HEK293 (cell line): ENCODE data around the gene SLC5A1.

Experiments used
- FEZF1 ChIP-seq: fragments of 450-650 bp; formaldehyde crosslinking; IDR thresholded peaks from 2 replicates; pipeline ENCODE4 v1.5.1; 2016; ENCODE audit warnings: missing biosample characterization, missing genetic modification characterization
- KLF10 ChIP-seq: fragments of 450-650 bp; IDR thresholded peaks from 2 replicates; pipeline ENCODE4 v1.5.1; 2018; ENCODE audit warnings: missing biosample characterization, mild to moderate bottlenecking, missing genetic modification characterization
- KLF7 ChIP-seq: fragments of 450-650 bp; formaldehyde crosslinking; IDR thresholded peaks from 2 replicates; pipeline ENCODE4 v1.5.1; 2016; ENCODE audit warnings: missing biosample characterization, missing genetic modification characterization, borderline replicate concordance
- REPIN1 ChIP-seq: fragments of 450-650 bp; formaldehyde crosslinking; IDR thresholded peaks from 2 replicates; pipeline ENCODE4 v1.5.1; 2017; ENCODE audit warnings: missing biosample characterization, missing genetic modification characterization, low read depth
- WT1 ChIP-seq: fragments of 450-650 bp; formaldehyde crosslinking; IDR thresholded peaks from 2 replicates; pipeline ENCODE4 v1.5.1; 2016; ENCODE audit warnings: missing biosample characterization, missing genetic modification characterization
- ZBTB17 ChIP-seq: fragments of 450-650 bp; formaldehyde crosslinking; IDR thresholded peaks from 2 replicates; pipeline ENCODE4 v1.5.1; 2016; ENCODE audit warnings: missing biosample characterization, missing genetic modification characterization
- ZBTB20 ChIP-seq: fragments of 450-650 bp; formaldehyde crosslinking; IDR thresholded peaks from 2 replicates; pipeline ENCODE4 v1.5.1; 2016; ENCODE audit warnings: missing biosample characterization, missing genetic modification characterization
- ZBTB44 ChIP-seq: fragments of 450-650 bp; IDR thresholded peaks from 2 replicates; pipeline ENCODE4 v1.5.1; 2018; ENCODE audit warnings: missing biosample characterization, mild to moderate bottlenecking, missing genetic modification characterization
- ZFP69B ChIP-seq: fragments of 450-650 bp; formaldehyde crosslinking; IDR thresholded peaks from 2 replicates; pipeline ENCODE4 v1.5.1; 2016; ENCODE audit warnings: missing biosample characterization, missing genetic modification characterization
- ZIC2 ChIP-seq: fragments of 450-650 bp; formaldehyde crosslinking; IDR thresholded peaks from 2 replicates; pipeline ENCODE4 v1.5.1; 2016; ENCODE audit warnings: missing biosample characterization, missing genetic modification characterization
- ZNF26 ChIP-seq: fragments of 450-650 bp; formaldehyde crosslinking; IDR thresholded peaks from 2 replicates; pipeline ENCODE4 v1.5.1; 2016; ENCODE audit warnings: missing biosample characterization, missing genetic modification characterization
- ZNF274 ChIP-seq, 2 experiments: fragments of 200-500 bp in 1 of 2; fragments of 450-650 bp in 1 of 2; sonication (Bioruptor generic) in 1 of 2; formaldehyde crosslinking in 1 of 2; IDR thresholded peaks; 2 replicates each; pipeline versions ENCODE4 v1.5.1 to v1.6.1; 2014 to 2016; ENCODE audit warnings: borderline replicate concordance in 1 of 2, inconsistent platforms in 1 of 2, low read length in 1 of 2, missing biosample characterization in 1 of 2, missing genetic modification characterization in 1 of 2
- ZNF341 ChIP-seq: fragments of 450-650 bp; formaldehyde crosslinking; IDR thresholded peaks from 2 replicates; pipeline ENCODE4; 2016; ENCODE audit warnings: low read depth, missing biosample characterization, missing genetic modification characterization
- ZNF366 ChIP-seq: fragments of 450-650 bp; formaldehyde crosslinking; conservative IDR thresholded peaks from 2 replicates; pipeline ENCODE4 v1.5.1; 2016; ENCODE audit warnings: missing biosample characterization, missing genetic modification characterization
- ZNF423 ChIP-seq: fragments of 450-650 bp; formaldehyde crosslinking; IDR thresholded peaks from 2 replicates; pipeline ENCODE4 v1.5.1; 2016; ENCODE audit warnings: missing biosample characterization, missing genetic modification characterization
- ZNF555 ChIP-seq: fragments of 450-650 bp; formaldehyde crosslinking; conservative IDR thresholded peaks from 2 replicates; pipeline ENCODE4 v1.5.1; 2017; ENCODE audit warnings: missing biosample characterization, mild to moderate bottlenecking, missing genetic modification characterization, inconsistent platforms
- ZNF610 ChIP-seq: fragments of 450-650 bp; formaldehyde crosslinking; IDR thresholded peaks from 2 replicates; pipeline ENCODE4 v1.5.1; 2016; ENCODE audit warnings: missing biosample characterization, missing genetic modification characterization, borderline replicate concordance
- ZNF621 ChIP-seq: fragments of 450-650 bp; formaldehyde crosslinking; IDR thresholded peaks from 2 replicates; pipeline ENCODE4 v1.5.1; 2017; ENCODE audit warnings: missing biosample characterization, missing genetic modification characterization
- ZNF670 ChIP-seq: fragments of 450-650 bp; formaldehyde crosslinking; IDR thresholded peaks from 2 replicates; pipeline ENCODE4 v1.5.1; 2016; ENCODE audit warnings: missing biosample characterization, missing genetic modification characterization, low read depth
- ZNF704 ChIP-seq: fragments of 450-650 bp; formaldehyde crosslinking; IDR thresholded peaks from 2 replicates; pipeline ENCODE4 v1.5.1; 2016; ENCODE audit warnings: missing biosample characterization, missing genetic modification characterization
- ZNF768 ChIP-seq: fragments of 450-650 bp; formaldehyde crosslinking; IDR thresholded peaks from 2 replicates; pipeline ENCODE4 v1.5.1; 2018; ENCODE audit warnings: missing biosample characterization, mild to moderate bottlenecking, missing genetic modification characterization
- ZNF776 ChIP-seq: fragments of 450-650 bp; formaldehyde crosslinking; IDR thresholded peaks from 2 replicates; pipeline ENCODE4 v1.5.0; 2017; ENCODE audit warnings: missing biosample characterization, missing genetic modification characterization, borderline replicate concordance
- ZNF830 ChIP-seq: fragments of 450-650 bp; IDR thresholded peaks from 2 replicates; pipeline ENCODE4 v1.5.0; 2018; ENCODE audit warnings: missing biosample characterization, missing genetic modification characterization, low read depth, mild to moderate bottlenecking, moderate library complexity
- ZNF843 ChIP-seq: fragments of 450-650 bp; formaldehyde crosslinking; IDR thresholded peaks from 2 replicates; pipeline ENCODE4 v1.5.1; 2016; ENCODE audit warnings: missing biosample characterization, missing genetic modification characterization
- ZSCAN30 ChIP-seq: fragments of 450-650 bp; IDR thresholded peaks from 2 replicates; pipeline ENCODE4 v1.5.1; 2018; ENCODE audit warnings: missing biosample characterization, mild to moderate bottlenecking, missing genetic modification characterization, moderate library complexity
- TF ChIP-seq, protein P1 (sequence below): fragments of 450-650 bp; formaldehyde crosslinking; IDR thresholded peaks from 2 replicates; pipeline ENCODE4 v1.5.1; 2016; ENCODE audit warnings: missing biosample characterization, missing genetic modification characterization
- TF ChIP-seq, protein P2 (sequence below): fragments of 450-650 bp; formaldehyde crosslinking; IDR thresholded peaks from 2 replicates; pipeline ENCODE4 v1.5.0; 2017; ENCODE audit warnings: missing biosample characterization, missing genetic modification characterization, borderline replicate concordance
- TF ChIP-seq, protein P3 (sequence below): fragments of 450-650 bp; formaldehyde crosslinking; optimal IDR thresholded peaks from 2 replicates; pipeline ENCODE3; 2016; ENCODE audit warnings: missing biosample characterization, mild to moderate bottlenecking, missing genetic modification characterization

SLC5A1 gene

DNA sequence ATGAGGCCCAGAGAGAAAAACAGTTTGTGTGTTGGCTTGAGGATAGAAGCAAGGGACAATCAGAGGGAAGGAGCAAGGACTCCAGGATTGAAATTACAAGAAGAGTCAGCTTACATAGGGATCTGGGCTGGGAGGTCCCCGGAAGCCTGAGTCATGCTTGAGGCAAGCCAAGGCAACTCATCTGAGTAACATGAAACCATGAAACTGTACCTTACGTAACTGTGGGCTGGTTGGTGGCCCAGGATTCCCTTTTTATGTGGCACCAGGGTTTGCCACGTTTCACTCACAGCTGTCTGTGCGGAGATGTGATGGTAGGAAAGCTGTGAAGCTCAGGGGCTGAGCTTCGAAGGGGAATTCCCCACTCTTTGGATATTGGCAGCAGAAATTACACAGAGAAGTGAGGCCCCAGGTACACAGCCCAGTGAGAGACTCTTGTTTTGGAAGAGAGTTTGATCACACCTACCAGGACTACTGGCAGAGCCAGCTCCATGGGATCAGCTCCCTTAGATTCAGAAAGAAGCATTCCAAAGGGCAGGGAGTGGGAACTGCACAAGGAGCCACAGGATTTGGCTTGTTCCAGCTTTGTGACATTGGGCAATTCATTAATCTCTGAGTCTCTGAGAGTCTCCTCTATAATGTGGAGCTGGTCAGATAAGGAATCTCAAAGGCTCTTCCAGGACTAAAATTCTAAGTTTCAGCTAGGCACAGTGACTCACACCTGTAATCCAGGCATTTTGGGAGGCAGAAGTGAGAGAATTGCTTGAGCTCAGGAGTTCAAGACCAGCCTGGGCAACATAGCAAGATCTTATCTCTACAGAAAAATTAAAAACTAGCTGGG lies 7.8 kb downstream of the SLC5A1 start (continued):
- no peak for TF ChIP-seq ZNF704 (tag by site-specific recombination)
- TF ChIP-seq, protein P1, sequence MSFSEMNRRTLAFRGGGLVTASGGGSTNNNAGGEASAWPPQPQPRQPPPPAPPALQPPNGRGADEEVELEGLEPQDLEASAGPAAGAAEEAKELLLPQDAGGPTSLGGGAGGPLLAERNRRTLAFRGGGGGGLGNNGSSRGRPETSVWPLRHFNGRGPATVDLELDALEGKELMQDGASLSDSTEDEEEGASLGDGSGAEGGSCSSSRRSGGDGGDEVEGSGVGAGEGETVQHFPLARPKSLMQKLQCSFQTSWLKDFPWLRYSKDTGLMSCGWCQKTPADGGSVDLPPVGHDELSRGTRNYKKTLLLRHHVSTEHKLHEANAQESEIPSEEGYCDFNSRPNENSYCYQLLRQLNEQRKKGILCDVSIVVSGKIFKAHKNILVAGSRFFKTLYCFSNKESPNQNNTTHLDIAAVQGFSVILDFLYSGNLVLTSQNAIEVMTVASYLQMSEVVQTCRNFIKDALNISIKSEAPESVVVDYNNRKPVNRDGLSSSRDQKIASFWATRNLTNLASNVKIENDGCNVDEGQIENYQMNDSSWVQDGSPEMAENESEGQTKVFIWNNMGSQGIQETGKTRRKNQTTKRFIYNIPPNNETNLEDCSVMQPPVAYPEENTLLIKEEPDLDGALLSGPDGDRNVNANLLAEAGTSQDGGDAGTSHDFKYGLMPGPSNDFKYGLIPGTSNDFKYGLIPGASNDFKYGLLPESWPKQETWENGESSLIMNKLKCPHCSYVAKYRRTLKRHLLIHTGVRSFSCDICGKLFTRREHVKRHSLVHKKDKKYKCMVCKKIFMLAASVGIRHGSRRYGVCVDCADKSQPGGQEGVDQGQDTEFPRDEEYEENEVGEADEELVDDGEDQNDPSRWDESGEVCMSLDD (tag by site-specific recombination) = no peak
- no peak for TF ChIP-seq ZNF555 (tag by site-specific recombination)
- TF ChIP-seq ZNF341 (tag by site-specific recombination) = no peak
- TF ChIP-seq, protein P2, sequence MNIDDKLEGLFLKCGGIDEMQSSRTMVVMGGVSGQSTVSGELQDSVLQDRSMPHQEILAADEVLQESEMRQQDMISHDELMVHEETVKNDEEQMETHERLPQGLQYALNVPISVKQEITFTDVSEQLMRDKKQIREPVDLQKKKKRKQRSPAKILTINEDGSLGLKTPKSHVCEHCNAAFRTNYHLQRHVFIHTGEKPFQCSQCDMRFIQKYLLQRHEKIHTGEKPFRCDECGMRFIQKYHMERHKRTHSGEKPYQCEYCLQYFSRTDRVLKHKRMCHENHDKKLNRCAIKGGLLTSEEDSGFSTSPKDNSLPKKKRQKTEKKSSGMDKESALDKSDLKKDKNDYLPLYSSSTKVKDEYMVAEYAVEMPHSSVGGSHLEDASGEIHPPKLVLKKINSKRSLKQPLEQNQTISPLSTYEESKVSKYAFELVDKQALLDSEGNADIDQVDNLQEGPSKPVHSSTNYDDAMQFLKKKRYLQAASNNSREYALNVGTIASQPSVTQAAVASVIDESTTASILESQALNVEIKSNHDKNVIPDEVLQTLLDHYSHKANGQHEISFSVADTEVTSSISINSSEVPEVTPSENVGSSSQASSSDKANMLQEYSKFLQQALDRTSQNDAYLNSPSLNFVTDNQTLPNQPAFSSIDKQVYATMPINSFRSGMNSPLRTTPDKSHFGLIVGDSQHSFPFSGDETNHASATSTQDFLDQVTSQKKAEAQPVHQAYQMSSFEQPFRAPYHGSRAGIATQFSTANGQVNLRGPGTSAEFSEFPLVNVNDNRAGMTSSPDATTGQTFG (tag by site-specific recombination) = no peak
- 0 out of 2 replicates have a peak, but pooled peaks have one; percentile 17 for TF ChIP-seq ZIC2 (tag by site-specific recombination)
- TF ChIP-seq ZBTB20 (tag by site-specific recombination) = no peak
- no peak for TF ChIP-seq KLF7 (tag by site-specific recombination)
- peak; percentile 69 for TF ChIP-seq ZBTB17 (tag by site-specific recombination)
- TF ChIP-seq ZNF274 (IDR thresholded peaks at IDR 0.05; ENCODE audit: low read length) = no peak
- TF ChIP-seq ZNF274 (tag by site-specific recombination; IDR thresholded peaks at IDR 0.05; ENCODE audit: borderline replicate concordance) = no peak
- no peak for TF ChIP-seq KLF10
- TF ChIP-seq ZNF776 (tag by site-specific recombination) = no peak
- no peak for TF ChIP-seq ZNF768
- no peak for TF ChIP-seq ZNF26 (tag by site-specific recombination)
- TF ChIP-seq ZNF621 = no peak
- TF ChIP-seq ZBTB44 (tag by site-specific recombination) = no peak
- TF ChIP-seq ZNF610 (tag by site-specific recombination) = no peak
- no peak for TF ChIP-seq FEZF1 (tag by site-specific recombination)
- TF ChIP-seq ZNF423 (tag by site-specific recombination) = no peak
- TF ChIP-seq ZNF670 (tag by site-specific recombination) = no peak
- no peak for TF ChIP-seq ZSCAN30 (tag by site-specific recombination)
- peak; percentile 59 for TF ChIP-seq ZNF366 (tag by site-specific recombination)
- no peak for TF ChIP-seq REPIN1 (tag by site-specific recombination)
- TF ChIP-seq WT1 (tag by site-specific recombination) = no peak
- no peak for TF ChIP-seq ZNF830 (tag by site-specific recombination)
- TF ChIP-seq ZFP69B (tag by site-specific recombination) = no peak
- TF ChIP-seq ZNF843 (tag by site-specific recombination) = no peak
- TF ChIP-seq, protein P3, sequence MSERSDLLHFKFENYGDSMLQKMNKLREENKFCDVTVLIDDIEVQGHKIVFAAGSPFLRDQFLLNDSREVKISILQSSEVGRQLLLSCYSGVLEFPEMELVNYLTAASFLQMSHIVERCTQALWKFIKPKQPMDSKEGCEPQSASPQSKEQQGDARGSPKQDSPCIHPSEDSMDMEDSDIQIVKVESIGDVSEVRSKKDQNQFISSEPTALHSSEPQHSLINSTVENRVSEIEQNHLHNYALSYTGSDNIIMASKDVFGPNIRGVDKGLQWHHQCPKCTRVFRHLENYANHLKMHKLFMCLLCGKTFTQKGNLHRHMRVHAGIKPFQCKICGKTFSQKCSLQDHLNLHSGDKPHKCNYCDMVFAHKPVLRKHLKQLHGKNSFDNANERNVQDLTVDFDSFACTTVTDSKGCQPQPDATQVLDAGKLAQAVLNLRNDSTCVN (tag by site-specific recombination) = no peak
